Cortex of kidney (tissue), 1 donor: ENCODE data around the gene PRKCB.
"Not testable (repeated sequence)": the region's sequence is repeated elsewhere in the genome, so short reads cannot be mapped to it uniquely, and the experiment has no call there.

Source experiments
- DNase-seq: peaks from one replicate; lab custom pipeline; 2025; lab: John Stamatoyannopoulos, UW

PRKCB gene

GRCh38 chr16:24098896-24099295 is 263.1 kb downstream of the PRKCB start:
- no peak for DNase-seq

DNA sequence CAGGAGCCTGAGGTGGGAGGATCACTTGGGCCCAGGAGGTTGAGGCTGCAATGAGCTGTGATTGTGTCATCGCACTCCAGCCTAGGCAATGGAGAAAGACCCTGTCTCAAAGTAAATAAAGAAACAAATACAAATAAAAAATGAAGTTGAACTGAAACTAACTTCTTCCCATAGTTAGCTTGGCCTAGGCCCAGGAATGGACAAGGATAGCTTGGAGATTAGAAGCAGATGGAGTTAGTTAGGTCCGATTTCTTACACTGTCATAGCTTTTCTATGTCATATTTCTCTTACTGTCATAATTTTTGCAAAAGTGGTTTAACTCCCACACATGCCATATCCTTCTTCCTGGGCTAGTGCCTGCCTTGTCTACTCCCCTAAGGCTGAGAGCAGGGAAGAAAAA is 265.6 kb downstream of the PRKCB start:
- no peak for DNase-seq

DNA sequence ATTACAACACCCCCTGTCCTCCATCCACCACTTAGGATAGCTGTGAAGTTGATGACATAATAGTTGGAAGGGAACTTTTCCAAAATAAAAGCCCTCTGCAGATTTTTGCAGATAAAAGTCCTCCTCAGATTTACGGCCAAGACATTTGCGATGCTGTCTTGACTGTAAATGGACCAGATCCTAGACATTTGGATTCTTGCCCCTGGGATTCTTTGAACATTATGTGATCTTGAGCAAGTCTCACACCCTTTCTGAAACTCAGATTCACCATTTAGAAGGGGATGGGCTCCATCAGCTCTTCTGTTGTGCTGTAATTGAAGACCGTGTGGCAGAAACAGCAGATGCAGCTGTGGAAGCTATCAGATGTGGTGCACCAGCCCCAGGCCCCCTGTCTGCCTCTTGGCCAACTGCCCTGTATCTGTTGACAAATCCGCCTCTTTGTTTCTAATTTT is 266.5 kb downstream of the PRKCB start:
- DNase-seq: no peak

- not testable (repeated sequence) for DNase-seq
These were observed 269.7 kb downstream of the PRKCB start for GRCh38 chr16:24105471-24105870.

DNA sequence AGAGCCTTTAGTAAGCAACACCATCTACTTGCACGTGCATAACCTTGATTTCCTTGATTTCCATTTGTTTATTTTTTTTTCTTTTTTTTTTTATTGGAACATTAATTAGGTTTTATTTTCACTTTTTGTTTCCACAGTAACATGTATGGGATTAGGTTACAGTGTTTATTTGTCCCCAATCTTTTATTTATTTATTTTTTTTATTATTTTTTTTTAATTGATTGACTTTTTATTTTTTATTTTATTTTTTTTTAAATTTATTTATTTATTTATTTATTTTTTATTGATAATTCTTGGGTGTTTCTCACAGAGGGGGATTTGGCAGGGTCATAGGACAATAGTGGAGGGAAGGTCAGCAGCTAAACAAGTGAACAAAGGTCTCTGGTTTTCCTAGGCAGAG is 272.3 kb downstream of the PRKCB start:
- DNase-seq: not testable (repeated sequence)

DNA sequence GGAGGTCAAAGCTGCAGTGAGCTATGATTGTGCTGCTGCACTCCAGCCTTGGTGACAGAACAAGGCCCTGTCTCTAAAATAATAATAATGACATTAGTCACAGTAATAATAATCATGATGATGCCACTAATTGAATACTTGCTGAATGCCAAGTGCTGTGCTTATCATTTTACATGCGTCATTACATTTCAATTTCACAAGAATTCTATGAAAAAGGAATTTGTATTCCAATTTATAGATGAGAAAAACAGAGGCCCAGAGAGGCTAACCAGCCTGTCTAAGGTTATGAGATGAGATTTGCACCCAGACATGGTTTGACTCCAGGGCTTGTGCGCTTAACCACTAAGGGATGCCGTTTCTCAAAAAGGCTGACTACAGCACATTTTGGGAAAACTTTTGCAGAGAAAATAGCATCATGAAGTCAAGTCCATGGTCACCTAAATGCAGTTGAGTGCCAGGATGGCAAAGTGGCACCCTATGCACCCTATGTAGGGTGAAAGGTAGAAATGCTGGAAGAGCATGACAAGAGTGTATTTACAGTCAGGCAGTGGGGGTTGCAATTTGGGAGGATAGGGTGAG is 276.0 kb downstream of the PRKCB start:
- no peak for DNase-seq

- no peak for DNase-seq
These were observed 277.4 kb downstream of the PRKCB start for GRCh38 chr16:24113115-24113745.

DNA sequence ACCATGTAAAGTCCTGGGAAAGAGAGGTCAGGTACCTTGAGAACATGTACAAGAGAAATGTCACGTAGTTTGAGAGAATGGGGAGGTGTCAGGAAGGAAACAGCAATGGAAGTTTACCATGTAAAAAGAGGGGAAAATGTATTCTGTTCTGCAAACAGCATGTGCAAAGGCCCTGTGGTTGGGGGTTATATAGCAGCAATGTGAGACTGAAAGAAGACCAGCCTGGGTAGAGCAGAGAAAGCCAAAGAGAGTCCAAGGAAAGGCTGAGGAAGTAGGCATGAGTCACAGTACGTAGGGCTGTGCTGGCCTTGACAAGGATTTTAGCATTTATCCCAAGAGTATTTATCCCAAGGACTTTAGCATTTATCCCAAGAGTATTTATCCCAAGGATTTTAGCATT is 279.1 kb downstream of the PRKCB start:
- DNase-seq: no peak

GRCh38 chr16:24116046-24116776 is 280.4 kb downstream of the PRKCB start:
- no peak for DNase-seq

DNA sequence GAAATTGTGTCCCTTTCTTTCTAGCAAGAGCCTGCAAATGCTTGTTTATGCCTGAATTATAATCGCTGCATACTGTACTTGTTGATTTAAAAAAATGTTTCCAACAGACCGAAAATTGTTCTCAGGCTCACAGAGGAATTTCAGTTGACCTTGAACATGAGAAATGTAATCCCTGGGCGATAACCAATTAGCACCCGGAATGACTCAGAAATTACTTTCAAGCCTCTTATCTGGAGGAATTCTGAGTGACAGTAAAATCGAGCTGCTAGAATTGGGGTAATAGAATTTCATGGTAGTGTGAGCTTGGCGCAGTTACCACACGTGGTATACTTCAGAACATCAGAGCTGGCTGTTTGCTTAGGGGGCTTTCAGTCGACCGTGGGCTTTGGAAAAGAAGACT is 281.2 kb downstream of the PRKCB start:
- no peak for DNase-seq

DNA sequence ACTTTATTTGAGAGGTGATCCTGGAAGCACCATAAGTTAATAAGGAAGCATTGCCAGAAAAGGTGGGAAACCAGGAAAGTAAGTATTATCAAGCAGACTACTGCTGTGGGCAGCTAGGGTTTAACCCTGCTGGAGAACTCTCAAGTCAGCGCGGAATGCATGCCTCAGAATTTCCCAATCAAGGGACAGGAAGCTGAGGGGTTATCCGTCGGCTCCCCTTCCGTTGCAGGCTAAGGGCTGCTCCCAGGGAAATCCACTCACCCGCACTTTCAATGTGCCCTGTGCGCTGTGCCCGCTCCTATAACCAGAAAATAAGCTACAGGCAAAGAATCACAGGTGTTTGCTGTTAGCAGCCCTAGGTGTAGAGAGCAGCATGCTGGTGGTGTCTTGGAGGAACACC is 281.9 kb downstream of the PRKCB start:
- no peak for DNase-seq

- no peak for DNase-seq
These were observed 282.5 kb downstream of the PRKCB start for GRCh38 chr16:24118126-24118821.

- no peak for DNase-seq
These were observed 284.0 kb downstream of the PRKCB start for GRCh38 chr16:24119807-24120206.

DNA sequence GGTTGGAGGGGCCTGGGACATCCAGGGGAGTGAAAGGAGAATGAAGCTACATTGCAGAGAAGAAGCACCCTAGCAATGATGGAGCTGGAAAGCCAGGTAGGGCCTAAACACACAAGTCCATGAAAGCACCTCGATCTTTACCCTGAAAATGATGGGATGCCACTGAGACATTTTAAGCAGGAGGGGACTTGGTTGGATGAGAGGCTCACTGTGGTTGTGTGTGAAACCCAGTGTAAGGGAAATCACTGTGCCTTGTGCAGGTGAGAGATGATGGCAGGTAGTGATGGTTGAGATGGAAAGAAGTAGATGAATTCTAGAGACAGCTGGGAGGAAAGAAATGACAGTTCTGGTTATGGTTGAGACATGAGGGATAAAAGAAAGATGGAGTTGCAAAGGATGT is 287.5 kb downstream of the PRKCB start:
- no peak for DNase-seq

DNA sequence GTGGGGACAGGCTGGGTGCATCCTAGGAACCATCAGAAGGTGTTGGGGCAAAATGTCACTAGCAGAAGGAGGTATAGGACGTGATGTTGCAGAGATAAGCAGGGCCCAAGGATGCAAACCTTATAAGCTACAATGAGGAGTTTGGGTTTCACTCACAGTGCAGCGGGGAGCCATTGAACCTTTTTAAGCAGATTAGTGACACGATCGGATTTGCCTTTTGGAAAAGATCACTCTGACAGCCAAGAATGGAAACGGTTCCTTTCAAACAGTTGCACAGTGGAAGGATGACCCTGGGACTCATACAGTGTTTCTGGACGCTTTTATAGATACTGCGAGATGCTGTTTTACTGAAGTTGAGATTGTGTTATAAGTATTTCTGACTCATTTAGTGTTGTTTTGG is 288.5 kb downstream of the PRKCB start:
- DNase-seq: no peak

- DNase-seq: no peak
These were observed 289.4 kb downstream of the PRKCB start for GRCh38 chr16:24125214-24125613.

GRCh38 chr16:24129412-24129918 is 293.7 kb downstream of the PRKCB start:
- DNase-seq: no peak

DNA sequence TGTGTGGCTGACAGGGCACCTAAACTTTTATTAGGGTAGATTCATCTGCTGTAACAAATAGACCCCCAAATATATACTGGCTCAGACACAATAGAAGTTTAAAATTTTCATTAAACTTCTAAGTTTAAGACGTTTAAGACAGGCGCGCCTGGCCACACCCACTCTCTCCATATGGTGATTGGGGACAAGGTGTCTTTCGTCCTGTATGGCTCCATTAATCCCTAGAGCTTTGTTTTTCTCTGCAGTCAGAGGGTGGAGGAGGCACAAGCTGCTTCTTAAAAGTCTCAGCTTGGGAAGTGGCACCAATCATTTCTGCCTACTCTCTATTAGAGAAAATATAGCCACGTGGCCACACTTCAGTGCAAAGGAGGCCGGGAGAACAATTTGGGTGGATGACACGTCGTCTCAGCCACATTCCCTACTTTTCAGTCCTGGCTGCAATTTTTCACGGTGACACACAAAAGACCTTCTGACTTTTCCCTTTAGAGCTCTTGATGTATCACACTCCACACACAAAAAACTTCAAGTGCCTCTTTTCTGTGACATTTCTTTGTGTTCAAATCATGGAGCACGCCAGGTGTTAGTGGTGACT is 294.8 kb downstream of the PRKCB start:
- no peak for DNase-seq

- no peak for DNase-seq
These were observed 295.5 kb downstream of the PRKCB start for GRCh38 chr16:24131294-24131693.

DNA sequence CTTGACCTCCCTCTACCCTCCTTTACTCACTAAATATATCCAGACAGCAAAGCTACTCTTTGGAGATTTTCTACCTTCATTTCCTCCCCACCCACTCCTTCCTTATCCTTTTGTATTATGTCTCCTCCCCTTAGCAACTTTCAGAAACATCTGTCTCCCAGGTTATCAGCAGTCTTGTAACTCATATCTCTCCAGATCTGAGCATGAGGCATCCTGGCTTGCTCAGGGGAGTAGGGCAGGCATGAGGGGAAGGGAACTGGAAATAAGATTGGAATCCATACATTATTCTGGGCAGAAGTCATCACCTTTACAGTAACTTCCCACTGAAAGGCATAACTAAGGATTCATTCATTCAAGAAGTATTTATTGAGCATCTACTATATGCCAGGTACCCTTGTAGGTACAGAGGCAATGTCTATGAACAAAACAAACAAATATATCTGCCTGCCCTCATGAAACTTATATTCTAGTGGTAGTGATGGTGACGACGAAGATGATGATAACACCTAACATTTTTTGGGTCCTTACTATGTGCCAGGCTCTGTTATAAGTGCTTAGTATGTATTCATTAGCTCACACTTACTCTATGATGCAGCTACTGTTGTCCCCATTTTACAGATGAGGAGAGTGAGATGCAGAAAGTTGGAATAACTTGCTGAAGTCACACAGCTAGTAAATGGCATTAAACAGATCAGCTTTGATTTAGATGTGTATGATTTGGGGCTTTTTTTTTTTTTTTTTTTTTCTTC is 296.4 kb downstream of the PRKCB start:
- DNase-seq: no peak

GRCh38 chr16:24132797-24133155 is 297.0 kb downstream of the PRKCB start:
- no peak for DNase-seq
